Measurements from ENCODE around the gene SLC5A3.

SLC5A3 gene

GRCh38 chr21:34092262-34092921, 19.0 kb downstream of the SLC5A3 start:
- peak; percentile 28 for DNase-seq
- in situ Hi-C loops (cut with MboI; ENCODE audit: low pct_unique_long_range_greater_than_20kb, low sequenced_read_pairs) = no loop called here

GRCh38 chr21:34093083-34093482, 19.7 kb downstream of the SLC5A3 start:
- DNase-seq = no peak
- in situ Hi-C loops (cut with MboI; ENCODE audit: low pct_unique_long_range_greater_than_20kb, low sequenced_read_pairs) = no loop called here

- no peak for DNase-seq
- in situ Hi-C loops (cut with MboI; ENCODE audit: low pct_unique_long_range_greater_than_20kb, low sequenced_read_pairs) = no loop called here
These were observed 21.6 kb downstream of the SLC5A3 start for GRCh38 chr21:34094949-34095348.

GRCh38 chr21:34097442-34097841, 24.1 kb downstream of the SLC5A3 start:
- DNase-seq = no peak
- in situ Hi-C loops (cut with MboI; ENCODE audit: low pct_unique_long_range_greater_than_20kb, low sequenced_read_pairs) = no loop called here

- in situ Hi-C loops (cut with MboI; ENCODE audit: low pct_unique_long_range_greater_than_20kb, low sequenced_read_pairs) = no loop called here
These were observed 27.0 kb downstream of the SLC5A3 start for GRCh38 chr21:34100337-34100736.

GRCh38 chr21:34100790-34101189, 27.4 kb downstream of the SLC5A3 start:
- no peak for DNase-seq
- in situ Hi-C loops (cut with MboI; ENCODE audit: low pct_unique_long_range_greater_than_20kb, low sequenced_read_pairs) = no loop called here

More at GRCh38 chr21:34100337-34100736, 27.0 kb downstream of the SLC5A3 start:
- DNase-seq = no peak

- in situ Hi-C loops (cut with MboI; ENCODE audit: low pct_unique_long_range_greater_than_20kb, low sequenced_read_pairs) = no loop called here
- no peak for DNase-seq
These were observed 32.7 kb downstream of the SLC5A3 start for GRCh38 chr21:34105947-34106541.

- in situ Hi-C loops (cut with MboI; ENCODE audit: low pct_unique_long_range_greater_than_20kb, low sequenced_read_pairs) = no loop called here
- DNase-seq = no peak
These were observed 34.2 kb downstream of the SLC5A3 start for GRCh38 chr21:34107606-34108005.

GRCh38 chr21:34109075-34109474, 35.7 kb downstream of the SLC5A3 start:
- no peak for DNase-seq
- in situ Hi-C loops (cut with MboI; ENCODE audit: low pct_unique_long_range_greater_than_20kb, low sequenced_read_pairs) = no loop called here

GRCh38 chr21:34110594-34111202, 37.3 kb downstream of the SLC5A3 start:
- DNase-seq = no peak
- in situ Hi-C loops (cut with MboI; ENCODE audit: low pct_unique_long_range_greater_than_20kb, low sequenced_read_pairs) = no loop called here

GRCh38 chr21:34112316-34113033, 39.1 kb downstream of the SLC5A3 start:
- DNase-seq = no peak

GRCh38 chr21:34113842-34114241, 40.5 kb downstream of the SLC5A3 start:
- no peak for DNase-seq
- in situ Hi-C loops (cut with MboI; ENCODE audit: low pct_unique_long_range_greater_than_20kb, low sequenced_read_pairs) = no loop called here

More at GRCh38 chr21:34112316-34113033, 39.1 kb downstream of the SLC5A3 start:
- in situ Hi-C loops (cut with MboI; ENCODE audit: low pct_unique_long_range_greater_than_20kb, low sequenced_read_pairs) = no loop called here

GRCh38 chr21:34115160-34115559, 41.8 kb downstream of the SLC5A3 start:
- DNase-seq = no peak
- in situ Hi-C loops (cut with MboI; ENCODE audit: low pct_unique_long_range_greater_than_20kb, low sequenced_read_pairs) = no loop called here

- DNase-seq = no peak
- in situ Hi-C loops (cut with MboI; ENCODE audit: low pct_unique_long_range_greater_than_20kb, low sequenced_read_pairs) = no loop called here
These were observed 43.2 kb downstream of the SLC5A3 start for GRCh38 chr21:34116569-34116968.

- in situ Hi-C loops (cut with MboI; ENCODE audit: low pct_unique_long_range_greater_than_20kb, low sequenced_read_pairs) = no loop called here
- DNase-seq = no peak
These were observed 47.5 kb downstream of the SLC5A3 start for GRCh38 chr21:34120867-34121266.

GRCh38 chr21:34122047-34122446, 48.7 kb downstream of the SLC5A3 start:
- no peak for DNase-seq
- in situ Hi-C loops (cut with MboI; ENCODE audit: low pct_unique_long_range_greater_than_20kb, low sequenced_read_pairs) = no loop called here

All from KBM-7 (cell line).